Measurements from ENCODE around the gene ANP32D.
"Not testable (repeated sequence)": the region's sequence is repeated elsewhere in the genome, so short reads cannot be mapped to it uniquely, and the experiment has no call there.

ANP32D gene

DNA sequence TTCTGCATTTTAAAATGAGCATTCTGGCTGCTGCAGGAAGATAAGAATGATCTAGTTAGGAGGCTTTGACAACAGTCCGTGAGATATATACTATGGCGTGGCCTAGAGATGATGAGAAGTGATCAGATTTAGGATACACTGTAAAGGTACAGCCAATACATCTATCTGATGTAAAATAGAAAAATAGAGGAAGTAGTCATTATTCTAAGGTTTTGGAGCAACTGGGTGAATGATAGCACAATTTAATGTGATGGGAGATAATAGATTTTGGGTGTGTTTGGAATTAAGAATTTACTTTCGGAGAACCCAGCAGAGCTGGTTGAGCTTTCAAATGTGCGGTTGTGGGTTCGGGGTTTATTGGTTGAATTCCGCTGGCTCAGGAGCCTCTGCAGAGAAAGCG is at the start of gene ANP32D:
Gene ANP32D (plus strand): TSS at position 301 of the 400 bp plus-strand sequence. CDS start 106 bp downstream, outside the sequence.
- no peak for DNase-seq

GRCh38 chr12:48423171-48423570 is 49.2 kb upstream of the ANP32D start:
- no peak for DNase-seq

GRCh38 chr12:48424644-48425043 is 47.7 kb upstream of the ANP32D start:
- no peak for DNase-seq

- DNase-seq = not testable (repeated sequence)
These were observed 38.3 kb upstream of the ANP32D start for GRCh38 chr12:48434016-48434415.

DNA sequence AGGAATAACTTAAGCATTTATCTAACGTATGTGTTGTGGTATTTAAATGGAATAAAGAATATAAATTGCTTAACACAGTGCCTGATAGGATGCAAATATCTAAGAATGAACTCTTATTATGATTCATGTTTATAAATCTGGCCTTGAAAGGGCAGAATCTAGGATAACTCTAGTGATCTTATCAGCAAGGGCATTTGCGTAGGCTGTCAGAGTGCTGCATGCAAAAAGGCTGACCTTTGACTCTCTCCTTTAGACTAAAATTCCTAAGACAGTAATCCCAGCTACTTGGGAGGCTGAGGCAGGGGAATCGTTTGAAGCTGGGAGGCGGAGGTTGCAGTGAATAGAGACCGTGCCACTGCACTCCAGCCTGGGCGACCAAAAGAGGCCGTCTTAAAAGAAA is 31.3 kb upstream of the ANP32D start:
- DNase-seq = no peak

GRCh38 chr12:48442179-48442847 is 30.0 kb upstream of the ANP32D start:
- no peak for DNase-seq

DNA sequence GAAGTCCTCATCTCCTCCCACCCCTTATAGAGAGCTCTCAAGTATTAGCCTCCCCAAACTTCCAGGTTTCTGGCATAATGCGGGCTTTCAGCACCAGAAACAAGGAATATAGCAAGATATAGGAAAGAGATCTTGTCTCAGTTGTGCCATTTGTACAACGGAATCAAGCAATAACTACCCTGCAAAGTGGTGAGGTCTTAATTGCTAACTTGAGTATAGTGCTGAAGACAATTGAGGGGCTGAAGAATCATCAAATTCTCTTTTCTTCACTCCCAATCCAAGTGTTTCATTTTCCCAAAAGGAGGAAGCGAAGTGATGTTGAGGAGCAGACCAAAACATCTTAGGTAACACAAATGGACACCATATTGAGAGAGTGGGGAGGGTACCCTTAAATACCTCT is 26.8 kb upstream of the ANP32D start:
- DNase-seq = no peak

- DNase-seq = peak; percentile 33 to 41
These were observed 26.1 kb upstream of the ANP32D start for GRCh38 chr12:48446161-48446776.

GRCh38 chr12:48447755-48448154 is 24.6 kb upstream of the ANP32D start:
- DNase-seq = peak; percentile 27 to 37

DNA sequence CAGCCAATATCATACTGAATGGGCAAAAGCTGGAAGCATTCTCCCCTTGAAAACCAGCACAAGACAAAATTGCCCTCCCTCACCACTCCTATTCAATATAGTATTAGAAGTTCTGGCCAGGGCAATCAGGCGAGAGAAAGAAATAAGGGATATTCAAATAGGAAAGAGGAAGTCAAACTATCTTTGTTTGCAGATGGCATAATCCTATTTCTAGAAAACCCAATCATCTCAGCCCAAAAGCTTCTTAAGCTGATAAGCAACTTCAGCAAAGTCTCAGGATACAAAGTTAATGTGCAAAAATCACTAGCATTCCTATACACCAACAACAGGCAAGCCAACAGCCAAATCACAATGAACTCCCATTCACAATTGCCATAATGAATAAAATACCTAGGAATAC is 21.0 kb upstream of the ANP32D start:
- no peak for DNase-seq

- not testable (repeated sequence) for DNase-seq
These were observed 19.4 kb upstream of the ANP32D start for GRCh38 chr12:48452961-48453360.

GRCh38 chr12:48454667-48455066 is 17.7 kb upstream of the ANP32D start:
- peak; percentile 4 to 31 for DNase-seq

DNA sequence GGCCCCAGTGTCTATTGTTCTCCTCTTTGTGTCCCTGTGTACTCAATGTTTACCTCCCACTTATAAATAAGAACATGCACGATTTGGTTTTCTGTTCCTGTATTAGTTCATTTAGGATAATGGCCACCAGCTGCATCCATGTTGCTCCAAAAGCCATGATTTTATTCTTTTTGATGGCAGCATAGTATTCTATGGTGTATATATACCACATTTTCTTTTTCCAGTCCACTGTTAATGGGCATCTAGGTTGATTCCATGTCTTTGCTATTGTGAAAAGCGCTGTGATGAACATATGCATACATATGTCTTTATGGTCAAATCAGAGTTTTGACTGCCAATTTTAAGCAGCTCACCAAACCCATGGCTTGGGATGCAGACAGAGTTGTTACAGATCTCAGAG is 17.2 kb upstream of the ANP32D start:
- no peak for DNase-seq

DNA sequence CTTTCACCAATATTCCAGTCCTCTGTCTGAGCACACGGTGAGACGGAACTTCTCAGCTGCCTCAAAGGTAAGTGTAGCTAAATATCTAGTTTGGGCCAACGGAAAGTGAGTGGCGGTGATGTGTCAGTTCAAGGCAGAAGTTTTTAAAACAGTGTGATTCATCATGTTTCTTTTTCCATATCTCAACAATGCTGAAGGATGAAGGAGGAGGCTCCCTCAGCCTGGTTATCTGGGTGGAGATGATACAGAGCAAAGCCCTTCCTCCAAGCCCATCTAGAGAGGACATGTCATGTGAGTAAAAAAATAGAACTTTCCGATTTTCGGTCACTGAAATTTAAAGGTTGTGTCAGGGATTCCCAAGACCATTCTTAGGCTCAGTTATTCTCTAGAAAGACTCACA is 13.1 kb upstream of the ANP32D start:
- no peak for DNase-seq

GRCh38 chr12:48469027-48469426 is 3.3 kb upstream of the ANP32D start:
- DNase-seq = not testable (repeated sequence)

DNA sequence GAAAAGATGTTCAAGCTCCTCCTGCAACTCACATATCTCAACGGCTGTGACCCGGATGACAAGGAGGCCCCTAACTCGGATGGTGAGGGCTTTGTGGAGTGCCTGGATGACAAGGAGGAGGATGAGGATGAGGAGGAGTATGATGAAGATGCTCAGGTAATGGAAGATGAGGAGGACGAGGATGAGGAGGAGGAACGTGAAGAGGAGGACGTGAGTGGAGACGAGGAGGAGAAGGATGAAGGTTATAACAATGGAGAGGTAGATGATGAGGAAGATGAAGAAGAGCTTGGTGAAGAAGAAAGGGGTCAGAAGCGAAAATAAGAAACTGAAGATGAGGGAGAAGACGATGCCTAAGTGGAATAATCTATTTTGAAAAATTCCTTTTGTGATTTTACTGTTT is 702 bp downstream of the ANP32D start:
- DNase-seq = no peak

DNA sequence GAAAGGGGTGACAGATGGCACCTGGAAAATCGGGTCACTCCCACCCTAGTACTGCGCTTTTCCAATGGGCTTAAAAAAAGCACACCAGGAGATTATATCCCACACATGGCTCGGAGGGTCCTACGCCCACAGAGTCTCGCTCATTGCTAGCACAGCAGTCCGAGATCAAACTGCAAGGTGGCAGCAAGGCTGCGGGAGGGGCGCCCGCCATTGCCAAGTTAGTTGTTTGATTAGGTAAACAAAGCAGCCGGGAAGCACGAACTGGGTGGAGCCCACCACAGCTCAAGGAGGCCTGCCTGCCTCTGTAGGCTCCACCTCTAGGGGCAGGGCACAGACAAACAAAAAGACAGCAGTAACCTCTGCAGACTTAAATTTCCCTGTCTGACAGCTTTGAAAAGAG is 2.1 kb downstream of the ANP32D start:
- not testable (repeated sequence) for DNase-seq

- no peak for DNase-seq
These were observed 9.8 kb downstream of the ANP32D start, which contains the start of gene C12orf54 for GRCh38 chr12:48482198-48482597. Gene C12orf54, plus strand, starts transcription at chr12:48482498. Its CDS starts 799 bp downstream, at chr12:48483297.

GRCh38 chr12:48482930-48483329 is 10.6 kb downstream of the ANP32D start:
- DNase-seq = no peak

DNA sequence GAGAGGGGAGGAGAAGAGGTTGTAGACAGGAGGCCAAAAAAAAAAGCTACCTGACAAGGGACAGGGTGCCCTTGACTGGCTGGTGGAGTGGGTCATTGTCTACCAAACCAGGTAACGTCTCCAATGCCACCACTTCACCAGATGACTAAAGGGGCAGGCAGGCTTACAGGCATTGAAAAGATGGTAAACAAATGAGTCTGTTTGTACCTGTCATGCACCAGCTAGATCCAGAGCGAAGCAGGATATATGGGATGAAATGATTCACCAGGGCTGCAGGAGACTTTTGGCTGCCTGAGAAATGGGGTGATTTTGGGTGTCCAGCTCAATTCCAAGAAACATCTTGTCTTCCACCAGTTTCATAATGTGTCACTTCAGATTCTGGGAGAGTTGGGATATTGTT is 13.9 kb downstream of the ANP32D start:
- DNase-seq = no peak

- no peak for DNase-seq
These were observed 14.3 kb downstream of the ANP32D start for GRCh38 chr12:48486679-48487078.

DNA sequence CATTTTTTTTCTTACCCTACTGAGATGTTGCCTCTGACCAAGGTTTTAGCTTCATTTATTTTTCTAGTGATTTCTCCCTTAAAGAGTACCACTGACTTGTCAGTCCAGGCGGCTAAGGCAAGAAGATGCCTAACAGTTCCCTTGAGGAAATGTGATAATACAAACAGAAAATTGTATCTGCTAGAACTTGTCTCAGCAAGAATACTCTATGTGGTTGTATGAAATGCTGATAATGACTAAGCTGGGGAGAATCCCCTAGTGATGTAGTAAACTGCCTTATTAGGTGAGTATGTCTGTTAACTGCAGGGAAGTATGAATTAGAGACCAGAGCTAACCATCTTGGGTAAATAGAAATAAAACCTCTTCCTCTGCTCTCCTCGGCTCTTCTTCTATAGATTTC is 16.7 kb downstream of the ANP32D start:
- no peak for DNase-seq

DNA sequence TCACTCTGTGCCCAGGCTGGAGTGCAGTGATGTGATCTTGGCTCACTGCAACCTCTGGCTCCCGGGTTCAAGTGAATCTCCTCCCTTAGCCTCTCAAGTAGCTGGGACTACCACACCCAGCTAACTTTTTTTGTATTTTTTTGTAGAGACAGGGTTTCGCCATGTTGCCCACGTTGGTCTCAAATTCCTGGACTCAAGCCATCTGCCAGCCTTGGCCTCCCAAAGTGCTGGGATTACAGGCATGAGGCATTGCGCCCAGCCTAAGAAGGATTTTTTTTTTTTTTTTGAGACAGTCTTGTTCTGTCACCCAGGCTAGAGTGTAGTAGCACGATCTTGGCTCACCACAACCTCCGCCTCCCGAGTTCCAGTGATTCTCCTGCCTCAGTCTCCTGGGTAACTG is 17.1 kb downstream of the ANP32D start:
- not testable (repeated sequence) for DNase-seq

- not testable (repeated sequence) for DNase-seq
These were observed 27.9 kb downstream of the ANP32D start for GRCh38 chr12:48500281-48500680.

DNA sequence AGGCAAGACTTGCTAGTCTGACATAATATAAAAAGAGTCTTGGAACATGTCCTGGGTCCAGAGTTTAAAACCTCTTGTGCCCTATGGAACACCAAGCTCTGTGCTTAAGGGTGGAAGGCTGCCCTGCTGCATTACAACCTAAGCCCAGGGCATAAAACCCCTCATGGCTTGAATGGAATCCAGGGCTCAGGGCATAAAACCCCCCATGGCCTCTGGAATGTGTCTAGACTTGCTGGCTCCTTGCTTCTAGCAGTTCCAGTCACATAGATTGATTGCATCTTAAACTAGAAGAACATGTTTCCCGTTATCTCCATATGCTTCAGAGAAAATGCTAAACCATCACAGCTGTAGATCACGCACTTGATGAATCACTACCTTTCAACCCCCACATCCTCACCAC is 34.5 kb downstream of the ANP32D start:
- DNase-seq = not testable (repeated sequence)

Data from inflammatory macrophage treated with lipopolysaccharide for 1 hour (primary cell).